IMR-90 (cell line): ENCODE results near the gene SCPEP1.

Experiments
- CHD1 ChIP-seq: IDR thresholded peaks from 2 replicates; pipeline ENCODE4 v1.6.1; 2012; ENCODE audit warnings: low read depth, low read length, improper control_type of control experiment
- CTCF ChIP-seq: conservative IDR thresholded peaks from 2 replicates; pipeline ENCODE4 v1.5.1; 2012; ENCODE audit warnings: mild to moderate bottlenecking, low read depth, low read length, improper control_type of control experiment
- MAZ ChIP-seq: IDR thresholded peaks from 2 replicates; pipeline ENCODE4 v1.6.1; 2012; ENCODE audit warnings: low read depth, mild to moderate bottlenecking, low read length, improper control_type of control experiment, moderate library complexity, borderline replicate concordance
- NFE2L2 ChIP-seq: fragments of 150-350 bp; IDR thresholded peaks from 2 replicates; pipeline ENCODE4 v1.6.1; 2016; ENCODE audit warnings: low read depth, mild to moderate bottlenecking, low read length
- POLR2A ChIP-seq: IDR thresholded peaks from 2 replicates; pipeline ENCODE4 v1.6.1; 2012; ENCODE audit warnings: mild to moderate bottlenecking, low read depth, low read length
- RAD21 ChIP-seq: IDR thresholded peaks from 2 replicates; pipeline ENCODE4 v1.6.1; 2012; ENCODE audit warnings: low read length, improper control_type of control experiment
- RCOR1 ChIP-seq: IDR thresholded peaks from 2 replicates; pipeline ENCODE4 v1.6.1; 2012; ENCODE audit warnings: mild to moderate bottlenecking, low read length, improper control_type of control experiment; ENCODE audit not compliant: insufficient replicate concordance
- RFX5 ChIP-seq: IDR thresholded peaks from 2 replicates; pipeline ENCODE4 v1.8.0; 2012; ENCODE audit warnings: low read depth, mild to moderate bottlenecking, low read length, moderate library complexity
- USF2 ChIP-seq: fragments of 150-350 bp; IDR thresholded peaks from 2 replicates; pipeline ENCODE4 v1.6.1; 2017; ENCODE audit warnings: mild to moderate bottlenecking, antibody characterized with exemption, low read length, low read depth

GRCh38 chr17:57016764-57017116, 38.8 kb downstream of the SCPEP1 start:
- no peak for TF ChIP-seq CTCF
- no peak for TF ChIP-seq CHD1
- TF ChIP-seq POLR2A, result no peak
- TF ChIP-seq NFE2L2, result no peak
- TF ChIP-seq RAD21, result no peak
- TF ChIP-seq USF2, result no peak
- TF ChIP-seq RFX5, result no peak
- no peak for TF ChIP-seq MAZ
- no peak for TF ChIP-seq RCOR1
